Glomerular visceral epithelial cell (primary cell): ENCODE measurements around the gene CATSPERZ.
"Not testable (repeated sequence)": the region's sequence is repeated elsewhere in the genome, so short reads cannot be mapped to it uniquely, and the experiment has no call there.

Source experiments
- DNase-seq: peaks from one replicate; pipeline ENCODE4 v3.0.0-alpha.2; 2016; ENCODE audit errors: extremely low spot score

Gene CATSPERZ

GRCh38 chr11:64304316-64305072, 4.3 kb downstream of the CATSPERZ start:
- DNase-seq: peak; percentile 88

- DNase-seq: peak; percentile 98
These were observed 5.0 kb downstream of the CATSPERZ start, which contains the start of gene ESRRA for GRCh38 chr11:64305075-64305690. Gene ESRRA (plus strand): TSS chr11:64305524. CDS start chr11:64307180, 1,656 bp downstream.

- DNase-seq: peak; percentile 45
These were observed 5.8 kb downstream of the CATSPERZ start for GRCh38 chr11:64305691-64306562.

GRCh38 chr11:64306563-64306875, 6.4 kb downstream of the CATSPERZ start:
- DNase-seq: no peak

- DNase-seq: peak; percentile 35
These were observed 6.9 kb downstream of the CATSPERZ start for GRCh38 chr11:64306876-64307622.

GRCh38 chr11:64307795-64308194, 7.6 kb downstream of the CATSPERZ start:
- DNase-seq: not testable (repeated sequence)

GRCh38 chr11:64312947-64313346, 12.8 kb downstream of the CATSPERZ start:
- no peak for DNase-seq

GRCh38 chr11:64313491-64314145, 13.5 kb downstream of the CATSPERZ start:
- DNase-seq: no peak

GRCh38 chr11:64314146-64314804, 14.1 kb downstream of the CATSPERZ start:
- no peak for DNase-seq

- no peak for DNase-seq
These were observed 14.8 kb downstream of the CATSPERZ start for GRCh38 chr11:64314805-64315561.

- not testable (repeated sequence) for DNase-seq
These were observed 15.7 kb downstream of the CATSPERZ start for GRCh38 chr11:64315667-64316526.

- peak; percentile 53 for DNase-seq
These were observed 16.6 kb downstream of the CATSPERZ start for GRCh38 chr11:64316672-64317324.

GRCh38 chr11:64317325-64317960, 17.3 kb downstream of the CATSPERZ start, which contains the start of gene TRMT112:
Gene TRMT112 (minus strand): TSS chr11:64317559. CDS start chr11:64317526, 33 bp downstream.
- peak; percentile 99 for DNase-seq

- DNase-seq: peak; percentile 97
These were observed 18.0 kb downstream of the CATSPERZ start, which contains the start of gene PRDX5 for GRCh38 chr11:64317961-64318765. Gene PRDX5 (plus strand): TSS chr11:64318121. CDS start chr11:64318216, 95 bp downstream.

- DNase-seq: no peak
These were observed 18.9 kb downstream of the CATSPERZ start for GRCh38 chr11:64318766-64319761.
